ENCODE data around the gene IL19. TPM values are rescaled to one million over a fixed set of nuclear protein-coding genes. Genes with fewer than 3 reads are reported as not detected.
A peak's percentile ranks its signal among the peaks of the same experiment; 100 is the strongest.

IL19 gene
- not detected for total RNA-seq

- no peaks in the 10 kb centered on the region for H3K4me1 ChIP-seq
- in situ Hi-C loops (cut with MboI; ENCODE audit: low sequenced_read_pairs in 4 of 4): no loop called here
- intact Hi-C loops (cut with DNase I; ENCODE audit: low total_unique reads): no loop called here
- no peaks in the 10 kb centered on the region for H3K27me3 ChIP-seq
- H3K9me3 ChIP-seq: no peaks in the 10 kb centered on the region
- TF ChIP-seq POLR2A (IDR thresholded peaks at IDR 0.05) (peak in 1 of 2 donors; percentile 12), CTCF (IDR thresholded peaks at IDR 0.05 in 4 of 5, conservative IDR thresholded peaks at IDR 0.05 in 1 of 5) (no peak)
- no peaks in the 10 kb centered on the region for H3K36me3 ChIP-seq
- no peak within 1 kb of the TSS for H3K27ac ChIP-seq
- peak within 1 kb of the TSS in 1 of 4 donors; percentile 11 for H3K4me3 ChIP-seq
- ATAC-seq (peak in 1 of 2 donors; percentile 44), DNase-seq (peak in 1 of 2 donors; percentile 33)
Observed at GRCh38 chr1:206770531-206771337, at the start of gene IL19. TSS of gene IL19 (plus strand) at chr1:206770773. CDS start at chr1:206836663, 65,890 bp downstream.

GRCh38 chr1:206721454-206721853 is 49.1 kb upstream of the IL19 start:
- Histone ChIP-seq H3K9me3 (no peaks in the 10 kb centered on the region), H3K27me3 (no peaks in the 10 kb centered on the region), H3K27ac (peak overlapping the region; percentile 81 to 95 (median 92)), H3K4me1 (peaks cover 90 to 91% of the 10 kb centered on the region in 2 donors), H3K4me3 (no peak overlapping the region), H3K36me3 (no peaks in the 10 kb centered on the region)
- TF ChIP-seq CTCF (IDR thresholded peaks at IDR 0.05 in 4 of 5, conservative IDR thresholded peaks at IDR 0.05 in 1 of 5) (no peak), POLR2A (IDR thresholded peaks at IDR 0.05) (no peak)
- in situ Hi-C loops (cut with MboI; ENCODE audit: low sequenced_read_pairs in 4 of 4) (loop anchor here in 2 of 4 donors (25.0 kb wide), 2 partner anchors 591 to 616 kb away; partner anchors contain the start of gene CD55 (in 1 of the 2)), intact Hi-C loops (cut with DNase I; ENCODE audit: low total_unique reads) (loop anchor here (5.0 kb wide), 1 partner anchor 171 kb away; no protein-coding TSS in a partner anchor)
- no peak for ATAC-seq
- no peak for DNase-seq

GRCh38 chr1:206722751-206723461 is 47.7 kb upstream of the IL19 start:
- Histone ChIP-seq H3K27ac (peak overlapping the region; percentile 81 to 95 (median 92)), H3K9me3 (no peaks in the 10 kb centered on the region), H3K4me1 (peaks cover 84 to 87% of the 10 kb centered on the region in 2 donors), H3K36me3 (no peaks in the 10 kb centered on the region), H3K27me3 (no peaks in the 10 kb centered on the region), H3K4me3 (peak overlapping the region in 3 of 4 donors; percentile 6 to 32 (median 15))
- intact Hi-C loops (cut with DNase I; ENCODE audit: low total_unique reads): loop anchor here (2.0 to 5.0 kb wide), 3 partner anchors 22 to 169 kb away; no protein-coding TSS in a partner anchor
- DNase-seq: peak in 1 of 2 donors; percentile 66
- TF ChIP-seq POLR2A (IDR thresholded peaks at IDR 0.05) (no peak), CTCF (IDR thresholded peaks at IDR 0.05 in 4 of 5, conservative IDR thresholded peaks at IDR 0.05 in 1 of 5) (no peak)
- in situ Hi-C loops (cut with MboI; ENCODE audit: low sequenced_read_pairs in 4 of 4): loop anchor here in 2 of 4 donors (25.0 kb wide), 2 partner anchors 589 to 614 kb away; partner anchors contain the start of gene CD55 (in 1 of the 2)
- peak; percentile 52 to 58 for ATAC-seq

- no peak for DNase-seq
- peak; percentile 9 to 14 for ATAC-seq
- H3K4me3 ChIP-seq: peak overlapping the region in 3 of 4 donors; percentile 6 to 32 (median 15)
- in situ Hi-C loops (cut with MboI; ENCODE audit: low sequenced_read_pairs in 4 of 4) (loop anchor here in 2 of 4 donors (25.0 kb wide), 2 partner anchors 589 to 614 kb away; partner anchors contain the start of gene CD55 (in 1 of the 2)), intact Hi-C loops (cut with DNase I; ENCODE audit: low total_unique reads) (loop anchor here (2.0 to 5.0 kb wide), 3 partner anchors 23 to 169 kb away; no protein-coding TSS in a partner anchor)
- TF ChIP-seq CTCF (IDR thresholded peaks at IDR 0.05 in 4 of 5, conservative IDR thresholded peaks at IDR 0.05 in 1 of 5): no peak
- TF ChIP-seq POLR2A (IDR thresholded peaks at IDR 0.05): no peak
- no peaks in the 10 kb centered on the region for H3K9me3 ChIP-seq
- H3K27ac ChIP-seq: peak overlapping the region; percentile 81 to 95 (median 92)
- no peaks in the 10 kb centered on the region for H3K36me3 ChIP-seq
- H3K4me1 ChIP-seq: peaks cover 85 to 86% of the 10 kb centered on the region in 2 donors
- no peaks in the 10 kb centered on the region for H3K27me3 ChIP-seq
Observed at GRCh38 chr1:206723462-206723804, 47.1 kb upstream of the IL19 start.
